Trophoblast cell (in vitro differentiated cells and primary cell): ENCODE data around the gene CCSAP.
A peak's percentile ranks its signal among the peaks of the same experiment; 100 is the strongest.

Experiments used
- DNase-seq, 2 donors: peaks; one replicate each; pipeline ENCODE4 v3.0.0-alpha.2; 2016
- H2AFZ ChIP-seq: 2 replicates; pipeline ENCODE4 v1.6.1; 2013; ENCODE audit warnings: low read length, moderate library complexity, mild to moderate bottlenecking; ENCODE audit not compliant: insufficient read depth, poor library complexity
- H2AK5ac ChIP-seq: 2 replicates; pipeline ENCODE4 v1.6.1; 2013; ENCODE audit warnings: mild to moderate bottlenecking, low read length
- H2BK120ac ChIP-seq: 2 replicates; pipeline ENCODE4 v1.6.1; 2013; ENCODE audit warnings: low read length, mild to moderate bottlenecking, moderate library complexity; ENCODE audit not compliant: insufficient read depth, poor library complexity
- H2BK12ac ChIP-seq: 2 replicates; pipeline ENCODE4 v1.6.1; 2013; ENCODE audit warnings: mild to moderate bottlenecking, low read length, moderate library complexity
- H2BK5ac ChIP-seq: 2 replicates; pipeline ENCODE4 v1.6.1; 2013; ENCODE audit warnings: low read length, low read depth, moderate library complexity, mild to moderate bottlenecking; ENCODE audit not compliant: poor library complexity
- H3K14ac ChIP-seq: 2 replicates; pipeline ENCODE4 v1.6.1; 2013; ENCODE audit warnings: mild to moderate bottlenecking, low read length
- H3K18ac ChIP-seq: 2 replicates; pipeline ENCODE4 v1.6.1; 2013; ENCODE audit warnings: mild to moderate bottlenecking, low read length
- H3K23ac ChIP-seq: 2 replicates; pipeline ENCODE4 v1.6.1; 2013; ENCODE audit warnings: low read length
- H3K27ac ChIP-seq: 2 replicates; pipeline ENCODE4 v1.5.1; 2013; ENCODE audit warnings: low read depth, mild to moderate bottlenecking, inconsistent platforms, low read length, moderate library complexity
- H3K27me3 ChIP-seq: 2 replicates; pipeline ENCODE4 v1.6.1; 2013; ENCODE audit warnings: inconsistent platforms, mild to moderate bottlenecking, low read length, moderate library complexity; ENCODE audit not compliant: insufficient read depth
- H3K36me3 ChIP-seq, 2 experiments: 1 replicate in 1 of 2; 2 replicates in 1 of 2; pipeline ENCODE4 v1.6.1; 2013; ENCODE audit warnings: low read length in 2 of 2, mild to moderate bottlenecking in 2 of 2, moderate library complexity in 1 of 2; ENCODE audit not compliant: insufficient read depth in 2 of 2, control insufficient read depth in 1 of 2
- H3K4ac ChIP-seq: 2 replicates; pipeline ENCODE4 v1.6.1; 2013; ENCODE audit warnings: low read depth, mild to moderate bottlenecking, low read length, moderate library complexity
- H3K4me1 ChIP-seq, 2 experiments: 1 replicate in 1 of 2; 2 replicates in 1 of 2; pipeline ENCODE4 v1.6.1; 2013; ENCODE audit warnings: low read length in 2 of 2, mild to moderate bottlenecking in 2 of 2, moderate library complexity in 1 of 2; ENCODE audit not compliant: insufficient read depth in 2 of 2, control insufficient read depth in 1 of 2
- H3K4me2 ChIP-seq: 2 replicates; pipeline ENCODE4 v1.6.1; 2013; ENCODE audit warnings: inconsistent platforms, mild to moderate bottlenecking, low read length, moderate library complexity
- H3K4me3 ChIP-seq: 2 replicates; pipeline ENCODE4 v1.5.1; 2013; ENCODE audit warnings: mild to moderate bottlenecking, low read depth, low read length, inconsistent platforms
- H3K79me1 ChIP-seq: one replicate; pipeline ENCODE4 v1.6.1; 2013; ENCODE audit warnings: low read length
- H3K79me2 ChIP-seq: 2 replicates; pipeline ENCODE4 v1.6.1; 2013; ENCODE audit warnings: low read length, mild to moderate bottlenecking; ENCODE audit not compliant: control insufficient read depth, insufficient read depth, poor library complexity
- H3K9ac ChIP-seq: 2 replicates; pipeline ENCODE4 v1.6.1; 2013; ENCODE audit warnings: mild to moderate bottlenecking, low read length
- H3K9me3 ChIP-seq: 2 replicates; pipeline ENCODE4 v1.6.1; 2013; ENCODE audit warnings: low read depth, mild to moderate bottlenecking, control low read depth, inconsistent platforms, low read length; ENCODE audit not compliant: insufficient read depth
- H4K12ac ChIP-seq: 2 replicates; pipeline ENCODE4 v1.6.1; 2013; ENCODE audit warnings: low read depth, mild to moderate bottlenecking, low read length, moderate library complexity
- H4K8ac ChIP-seq: 2 replicates; pipeline ENCODE4 v1.6.1; 2013; ENCODE audit warnings: low read depth, mild to moderate bottlenecking, low read length, moderate library complexity
- H4K91ac ChIP-seq: one replicate; pipeline ENCODE4 v1.6.1; 2013; ENCODE audit warnings: low read depth, mild to moderate bottlenecking, low read length, moderate library complexity
- WGBS: extraction: QIAGEN DNeasy Blood & Tissue Kit; methylation state at CpG from one replicate; pipeline ENCODE4 v1.1.7; 2013; ENCODE audit warnings: missing lambda C conversion rate; ENCODE audit not compliant: insufficient read length, insufficient coverage; ENCODE audit errors: extremely low coverage; 5-methylcytosine and 5-hydroxymethylcytosine counted together

Gene CCSAP

GRCh38 chr1:229354226-229354625, 11.4 kb upstream of the CCSAP start:
- H2BK5ac ChIP-seq: no peak overlapping the region
- no peak overlapping the region for H3K4me2 ChIP-seq
- no peaks in the 10 kb centered on the region for H3K27me3 ChIP-seq
- no peak overlapping the region for H4K91ac ChIP-seq
- H3K23ac ChIP-seq: no peak overlapping the region
- DNase-seq: no peak
- H3K4ac ChIP-seq: no peak overlapping the region
- H4K8ac ChIP-seq: no peak overlapping the region
- H3K9me3 ChIP-seq: no peaks in the 10 kb centered on the region
- H3K79me2 ChIP-seq: no peaks in the 10 kb centered on the region
- H3K18ac ChIP-seq: no peak overlapping the region
- no peak overlapping the region for H3K9ac ChIP-seq
- H2BK12ac ChIP-seq: no peak overlapping the region
- no peaks in the 10 kb centered on the region for H3K36me3 ChIP-seq
- H2BK120ac ChIP-seq: no peak overlapping the region
- no peak overlapping the region for H2AFZ ChIP-seq
- no peak overlapping the region for H4K12ac ChIP-seq
- no peaks in the 10 kb centered on the region for H3K79me1 ChIP-seq
- no peak overlapping the region for H3K27ac ChIP-seq
- H3K4me3 ChIP-seq: no peak overlapping the region
- no peaks in the 10 kb centered on the region for H3K4me1 ChIP-seq
- no peak overlapping the region for H3K14ac ChIP-seq
- H2AK5ac ChIP-seq: no peak overlapping the region

- Histone ChIP-seq H2AK5ac (no peak overlapping the region), H3K4me3 (no peak overlapping the region), H3K9ac (no peak overlapping the region), H3K79me2 (no peaks in the 10 kb centered on the region), H3K4me2 (no peak overlapping the region), H4K12ac (no peak overlapping the region), H3K79me1 (no peaks in the 10 kb centered on the region), H3K36me3 (no peaks in the 10 kb centered on the region), H4K8ac (no peak overlapping the region), H3K27me3 (no peaks in the 10 kb centered on the region), H3K18ac (no peak overlapping the region), H3K27ac (no peak overlapping the region), H2BK120ac (no peak overlapping the region), H3K4me1 (no peaks in the 10 kb centered on the region), H3K14ac (no peak overlapping the region), H3K9me3 (no peaks in the 10 kb centered on the region), H3K23ac (no peak overlapping the region), H2BK5ac (no peak overlapping the region), H2AFZ (no peak overlapping the region), H3K4ac (no peak overlapping the region), H4K91ac (no peak overlapping the region), H2BK12ac (no peak overlapping the region)
- DNase-seq: no peak
- no CpG with 5 or more reads among the region's 2 CpGs for WGBS
These were observed 10.1 kb upstream of the CCSAP start for GRCh38 chr1:229352975-229353374.

GRCh38 chr1:229349463-229350385, 6.9 kb upstream of the CCSAP start:
- no peaks in the 10 kb centered on the region for H3K79me1 ChIP-seq
- H3K9ac ChIP-seq: no peak overlapping the region
- no CpG with 5 or more reads among the region's 8 CpGs for WGBS
- peak; percentile 66 to 78 for DNase-seq
- H4K8ac ChIP-seq: no peak overlapping the region
- no peaks in the 10 kb centered on the region for H3K27me3 ChIP-seq
- no peak overlapping the region for H2BK120ac ChIP-seq
- H3K27ac ChIP-seq: peak overlapping the region; percentile 61
- H3K36me3 ChIP-seq: no peaks in the 10 kb centered on the region
- no peak overlapping the region for H3K4ac ChIP-seq
- no peak overlapping the region for H3K23ac ChIP-seq
- no peak overlapping the region for H2AFZ ChIP-seq
- H3K9me3 ChIP-seq: no peaks in the 10 kb centered on the region
- H2BK12ac ChIP-seq: no peak overlapping the region
- no peaks in the 10 kb centered on the region for H3K79me2 ChIP-seq
- no peak overlapping the region for H4K91ac ChIP-seq
- no peak overlapping the region for H2AK5ac ChIP-seq
- H3K18ac ChIP-seq: no peak overlapping the region
- H4K12ac ChIP-seq: no peak overlapping the region
- H3K4me1 ChIP-seq: peaks cover 0 to 2% of the 10 kb centered on the region in 2 experiments
- no peak overlapping the region for H2BK5ac ChIP-seq
- H3K4me2 ChIP-seq: no peak overlapping the region
- H3K14ac ChIP-seq: no peak overlapping the region
- H3K4me3 ChIP-seq: no peak overlapping the region

GRCh38 chr1:229347528-229347927, 4.7 kb upstream of the CCSAP start:
- no peak overlapping the region for H3K4ac ChIP-seq
- DNase-seq: no peak
- H3K27me3 ChIP-seq: no peaks in the 10 kb centered on the region
- H3K4me2 ChIP-seq: no peak overlapping the region
- H2BK5ac ChIP-seq: no peak overlapping the region
- peaks cover 3% of the 10 kb centered on the region for H3K79me2 ChIP-seq
- no peak overlapping the region for H3K4me3 ChIP-seq
- H2AFZ ChIP-seq: no peak overlapping the region
- H2BK120ac ChIP-seq: no peak overlapping the region
- H3K14ac ChIP-seq: no peak overlapping the region
- H4K12ac ChIP-seq: no peak overlapping the region
- no peak overlapping the region for H3K9ac ChIP-seq
- no peak overlapping the region for H2AK5ac ChIP-seq
- no peak overlapping the region for H3K18ac ChIP-seq
- peaks cover 0 to 5% of the 10 kb centered on the region in 2 experiments for H3K4me1 ChIP-seq
- WGBS: no CpG with 5 or more reads among the region's 3 CpGs
- no peaks in the 10 kb centered on the region for H3K36me3 ChIP-seq
- H4K8ac ChIP-seq: no peak overlapping the region
- H2BK12ac ChIP-seq: no peak overlapping the region
- H4K91ac ChIP-seq: no peak overlapping the region
- H3K79me1 ChIP-seq: peaks cover 7% of the 10 kb centered on the region
- no peak overlapping the region for H3K23ac ChIP-seq
- H3K9me3 ChIP-seq: no peaks in the 10 kb centered on the region
- H3K27ac ChIP-seq: no peak overlapping the region
